Neuronal stem cell (in vitro differentiated cells): ENCODE results near the gene IL18.

Experiments used
- DNase-seq: peaks from one replicate; pipeline ENCODE4 v3.0.0-alpha.2; 2013; ENCODE audit warnings: low spot score
- H2AFZ ChIP-seq: one replicate; pipeline ENCODE4 v1.6.1; 2013; ENCODE audit warnings: mild to moderate bottlenecking, low read length, inconsistent platforms
- H2AK5ac ChIP-seq: 2 replicates; pipeline ENCODE4 v1.6.1; 2013; ENCODE audit warnings: low read depth, mild to moderate bottlenecking, inconsistent platforms, low read length, moderate library complexity, mixed read lengths
- H2BK120ac ChIP-seq: 2 replicates; pipeline ENCODE4 v1.6.1; 2013; ENCODE audit warnings: low read depth, mild to moderate bottlenecking, inconsistent platforms, low read length, moderate library complexity, mixed read lengths
- H2BK12ac ChIP-seq: one replicate; pipeline ENCODE4 v1.6.1; 2013; ENCODE audit warnings: low read length, inconsistent platforms
- H2BK15ac ChIP-seq: 2 replicates; pipeline ENCODE4 v1.6.1; 2013; ENCODE audit warnings: mild to moderate bottlenecking, low read length, inconsistent platforms, mixed read lengths
- H2BK5ac ChIP-seq: one replicate; pipeline ENCODE4 v1.6.1; 2013; ENCODE audit warnings: inconsistent platforms, mild to moderate bottlenecking, low read length, moderate library complexity
- H3K14ac ChIP-seq: one replicate; pipeline ENCODE4 v1.6.1; 2013; ENCODE audit warnings: low read length, inconsistent platforms
- H3K18ac ChIP-seq: 2 replicates; pipeline ENCODE4 v1.6.1; 2013; ENCODE audit warnings: low read length, inconsistent platforms
- H3K23ac ChIP-seq: 2 replicates; pipeline ENCODE4 v1.6.1; 2013; ENCODE audit warnings: low read depth, mild to moderate bottlenecking, mixed read lengths, low read length, inconsistent platforms; ENCODE audit not compliant: poor library complexity
- H3K27ac ChIP-seq: replicated peaks from 3 replicates; pipeline ENCODE4 v1.5.1; 2013; ENCODE audit warnings: low read length, inconsistent platforms
- H3K27me3 ChIP-seq, 3 experiments: 2 replicates each; pipeline ENCODE4 v1.6.1; 2013; ENCODE audit warnings: low read length in 3 of 3, mild to moderate bottlenecking in 2 of 3, inconsistent platforms in 1 of 3, low read depth in 1 of 3, mixed read lengths in 1 of 3, moderate library complexity in 1 of 3; ENCODE audit not compliant: control insufficient read depth in 3 of 3, insufficient read depth in 3 of 3
- H3K36me3 ChIP-seq, 2 donors: replicated peaks in 1 of 2; 2 replicates each; pipeline ENCODE4 v1.6.1; 2013; ENCODE audit warnings: low read length in 2 of 2; ENCODE audit not compliant: control insufficient read depth in 2 of 2, insufficient read depth in 2 of 2
- H3K4ac ChIP-seq: 2 replicates; pipeline ENCODE4 v1.6.1; 2013; ENCODE audit warnings: inconsistent platforms, mild to moderate bottlenecking, low read length, moderate library complexity
- H3K4me1 ChIP-seq, 2 donors: 1 replicate in 1 of 2; 2 replicates in 1 of 2; pipeline ENCODE4 v1.6.1; 2013; ENCODE audit warnings: low read length in 2 of 2, low read depth in 1 of 2; ENCODE audit not compliant: control insufficient read depth in 2 of 2, insufficient read depth in 1 of 2
- H3K4me2 ChIP-seq: one replicate; pipeline ENCODE4 v1.6.1; 2013; ENCODE audit warnings: mild to moderate bottlenecking, low read length, inconsistent platforms; ENCODE audit not compliant: insufficient read depth, poor library complexity, severe bottlenecking
- H3K4me3 ChIP-seq, 2 donors: 2 replicates each; pipeline ENCODE4 v1.5.1; 2013; ENCODE audit warnings: low read length in 2 of 2, mild to moderate bottlenecking in 2 of 2, inconsistent platforms in 1 of 2, moderate library complexity in 1 of 2
- H3K79me1 ChIP-seq: one replicate; pipeline ENCODE4 v1.6.1; 2013; ENCODE audit warnings: low read depth, mild to moderate bottlenecking, inconsistent platforms, low read length, moderate library complexity
- H3K9ac ChIP-seq: one replicate; pipeline ENCODE4 v1.6.1; 2013; ENCODE audit warnings: mild to moderate bottlenecking, low read depth, low read length, inconsistent platforms; ENCODE audit not compliant: poor library complexity
- H3K9me3 ChIP-seq, 2 donors: replicated peaks in 1 of 2; 2 replicates each; pipeline versions ENCODE3 to v1.6.1; 2013; ENCODE audit warnings: low read length in 2 of 2, mild to moderate bottlenecking in 2 of 2, inconsistent platforms in 1 of 2, low read depth in 1 of 2, mixed read lengths in 1 of 2, moderate library complexity in 1 of 2; ENCODE audit not compliant: control insufficient read depth in 2 of 2, insufficient read depth in 1 of 2
- H4K8ac ChIP-seq: one replicate; pipeline ENCODE4 v1.6.1; 2013; ENCODE audit warnings: low read depth, mild to moderate bottlenecking, inconsistent platforms, low read length, moderate library complexity
- H4K91ac ChIP-seq: one replicate; pipeline ENCODE4 v1.6.1; 2013; ENCODE audit warnings: low read length, low read depth, mild to moderate bottlenecking, inconsistent platforms; ENCODE audit not compliant: poor library complexity
- WGBS, 2 donors: extraction: QIAGEN DNeasy Blood & Tissue Kit; methylation state at CpG; one replicate each; pipeline ENCODE4 v1.1.7; 2013; ENCODE audit warnings: missing lambda C conversion rate in 2 of 2, mixed read lengths in 1 of 2; ENCODE audit not compliant: insufficient read length in 2 of 2, insufficient replicate concordance in 1 of 2; ENCODE audit errors: extremely low coverage in 2 of 2; 5-methylcytosine and 5-hydroxymethylcytosine counted together

The IL18 gene

GRCh38 chr11:112174789-112175598 lies 11.1 kb upstream of the IL18 start, which contains the start of gene BCO2:
Gene BCO2, plus strand, starts transcription at chr11:112175512. Its CDS starts 90 bp downstream, at chr11:112175602.
- H3K18ac ChIP-seq = no peak within 1 kb of the TSS
- H2BK12ac ChIP-seq = no peak within 1 kb of the TSS
- H2BK15ac ChIP-seq = no peak within 1 kb of the TSS
- H2BK5ac ChIP-seq = no peak within 1 kb of the TSS
- H3K27ac ChIP-seq = no peak within 1 kb of the TSS
- peaks cover 0 to 9% (median 0%) of the 10 kb centered on the region in 3 experiments for H3K27me3 ChIP-seq
- no peaks in the 10 kb centered on the region for H3K79me1 ChIP-seq
- no peak within 1 kb of the TSS for H3K23ac ChIP-seq
- no peak within 1 kb of the TSS for H2AK5ac ChIP-seq
- H4K8ac ChIP-seq = no peak within 1 kb of the TSS
- peak within 1 kb of the TSS; percentile 61 for H3K4me2 ChIP-seq
- no peak within 1 kb of the TSS for H3K4ac ChIP-seq
- DNase-seq = peak; percentile 81
- no peak within 1 kb of the TSS for H2BK120ac ChIP-seq
- H3K4me3 ChIP-seq = peak within 1 kb of the TSS in 1 of 2 donors; percentile 26
- no peak within 1 kb of the TSS for H3K14ac ChIP-seq
- no CpG with 5 or more reads among the region's 11 CpGs for WGBS, 2 donors
- no peaks in the 10 kb centered on the region for H3K36me3 ChIP-seq
- H3K9ac ChIP-seq = no peak within 1 kb of the TSS
- peaks cover 3 to 4% of the 10 kb centered on the region in 2 donors for H3K4me1 ChIP-seq
- no peaks in the 10 kb centered on the region for H3K9me3 ChIP-seq
- H2AFZ ChIP-seq = peak within 1 kb of the TSS; percentile 66
- H4K91ac ChIP-seq = no peak within 1 kb of the TSS

- Histone ChIP-seq H2AK5ac (no peak overlapping the region), H4K91ac (no peak overlapping the region), H3K9ac (no peak overlapping the region), H3K14ac (no peak overlapping the region), H3K9me3 (no peaks in the 10 kb centered on the region), H2BK15ac (no peak overlapping the region), H2AFZ (no peak overlapping the region), H3K23ac (no peak overlapping the region), H3K4me2 (no peak overlapping the region), H3K4me1 (peaks cover 3 to 4% of the 10 kb centered on the region in 2 donors), H3K4me3 (no peak overlapping the region), H4K8ac (no peak overlapping the region), H2BK5ac (no peak overlapping the region), H3K4ac (no peak overlapping the region), H2BK120ac (no peak overlapping the region), H3K27ac (no peak overlapping the region), H2BK12ac (no peak overlapping the region), H3K79me1 (no peaks in the 10 kb centered on the region), H3K36me3 (no peaks in the 10 kb centered on the region), H3K27me3 (peaks cover 0 to 4% (median 0%) of the 10 kb centered on the region in 3 experiments), H3K18ac (no peak overlapping the region)
- no CpG with 5 or more reads among the region's 3 CpGs for WGBS, 2 donors
- DNase-seq = no peak
Measured at GRCh38 chr11:112173152-112173551, 9.3 kb upstream of the IL18 start.

DNA sequence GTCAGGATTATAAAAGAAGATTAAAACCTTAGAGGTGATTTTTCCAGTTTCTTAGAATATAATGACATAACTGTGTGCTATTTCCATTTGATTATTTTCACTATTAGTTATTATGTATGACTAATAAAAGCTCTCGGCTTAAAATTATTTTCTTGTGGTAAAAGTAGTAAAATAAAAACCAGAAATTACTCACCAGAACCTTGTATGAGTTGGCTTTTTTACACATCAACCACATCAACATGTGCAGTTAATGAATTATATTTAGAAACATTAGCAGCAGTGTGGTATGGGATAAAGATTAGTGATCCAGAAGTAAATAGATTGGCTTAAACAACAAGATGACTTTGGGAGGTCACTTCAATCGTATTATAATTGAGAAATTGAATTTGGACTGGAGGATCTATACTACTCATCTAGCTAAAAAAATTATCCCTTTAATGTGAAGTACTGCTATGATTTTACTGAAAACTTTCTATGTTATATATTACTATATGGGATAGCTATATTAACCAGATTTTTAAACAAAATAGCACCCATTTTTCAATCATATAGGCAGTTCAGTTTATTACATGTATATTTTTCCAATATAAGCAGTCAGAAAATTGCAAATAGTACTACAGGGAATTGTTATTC lies 8.6 kb upstream of the IL18 start:
- no peak overlapping the region for H3K4ac ChIP-seq
- no CpG with 5 or more reads among the region's 2 CpGs for WGBS, 2 donors

GRCh38 chr11:112167145-112167544 lies 3.3 kb upstream of the IL18 start, which contains the start of gene TEX12:
Gene TEX12, plus strand, starts transcription at chr11:112167372. Its CDS starts 1,897 bp downstream, at chr11:112169269.
- H3K9me3 ChIP-seq = no peaks in the 10 kb centered on the region
- H3K4me2 ChIP-seq = no peak within 1 kb of the TSS
- no peak within 1 kb of the TSS for H4K8ac ChIP-seq
- no peaks in the 10 kb centered on the region for H3K4me1 ChIP-seq
- no peak within 1 kb of the TSS for H2AK5ac ChIP-seq
- WGBS, 2 donors = no CpG with 5 or more reads among the region's 25 CpGs
- DNase-seq = no peak
- no peak within 1 kb of the TSS for H3K23ac ChIP-seq
- peak within 1 kb of the TSS; percentile 44 for H3K18ac ChIP-seq
- no peak within 1 kb of the TSS for H3K27ac ChIP-seq
- H3K4ac ChIP-seq = no peak within 1 kb of the TSS
- peak within 1 kb of the TSS; percentile 65 for H2BK12ac ChIP-seq
- H3K4me3 ChIP-seq = no peak within 1 kb of the TSS
- H2BK15ac ChIP-seq = no peak within 1 kb of the TSS
- H2BK120ac ChIP-seq = no peak within 1 kb of the TSS
- H3K36me3 ChIP-seq = no peaks in the 10 kb centered on the region
- peak within 1 kb of the TSS; percentile 48 for H2AFZ ChIP-seq
- H3K79me1 ChIP-seq = no peaks in the 10 kb centered on the region
- H2BK5ac ChIP-seq = no peak within 1 kb of the TSS
- H3K27me3 ChIP-seq = no peaks in the 10 kb centered on the region
- H3K9ac ChIP-seq = no peak within 1 kb of the TSS
- no peak within 1 kb of the TSS for H3K14ac ChIP-seq
- H4K91ac ChIP-seq = no peak within 1 kb of the TSS

More for the DNA sequence above, 8.6 kb upstream of the IL18 start:
- Histone ChIP-seq H3K14ac (no peak overlapping the region), H3K9ac (no peak overlapping the region), H2AFZ (no peak overlapping the region), H2BK15ac (no peak overlapping the region), H2BK5ac (no peak overlapping the region), H3K4me2 (no peak overlapping the region), H2AK5ac (no peak overlapping the region), H2BK12ac (no peak overlapping the region), H3K4me3 (no peak overlapping the region), H3K4me1 (peaks cover 3 to 4% of the 10 kb centered on the region in 2 donors), H4K91ac (no peak overlapping the region), H3K23ac (no peak overlapping the region), H3K18ac (no peak overlapping the region), H3K79me1 (no peaks in the 10 kb centered on the region), H3K9me3 (no peaks in the 10 kb centered on the region), H2BK120ac (no peak overlapping the region), H4K8ac (no peak overlapping the region), H3K27ac (no peak overlapping the region), H3K27me3 (peaks cover 0 to 1% (median 0%) of the 10 kb centered on the region in 3 experiments), H3K36me3 (no peaks in the 10 kb centered on the region)
- no peak for DNase-seq
